Epithelial cell of esophagus (primary cell): Measurements from ENCODE around the gene ETNK2.

ENCODE experiments used
- DNase-seq: peaks from one replicate; pipeline ENCODE4 v3.0.0; 2010; ENCODE audit warnings: low read depth
- H3K4me3 ChIP-seq: 2 replicates; pipeline ENCODE4 v1.5.1; 2011; ENCODE audit warnings: mild to moderate bottlenecking, low read length, control low read depth
- TF ChIP-seq, protein P1 (sequence below): IDR thresholded peaks from 2 replicates; pipeline ENCODE4 v1.5.1; 2011; ENCODE audit warnings: low read depth, mild to moderate bottlenecking, low read length, control low read depth, inconsistent platforms; ENCODE audit not compliant: insufficient read depth; ENCODE audit errors: missing control alignments

ETNK2 gene

DNA sequence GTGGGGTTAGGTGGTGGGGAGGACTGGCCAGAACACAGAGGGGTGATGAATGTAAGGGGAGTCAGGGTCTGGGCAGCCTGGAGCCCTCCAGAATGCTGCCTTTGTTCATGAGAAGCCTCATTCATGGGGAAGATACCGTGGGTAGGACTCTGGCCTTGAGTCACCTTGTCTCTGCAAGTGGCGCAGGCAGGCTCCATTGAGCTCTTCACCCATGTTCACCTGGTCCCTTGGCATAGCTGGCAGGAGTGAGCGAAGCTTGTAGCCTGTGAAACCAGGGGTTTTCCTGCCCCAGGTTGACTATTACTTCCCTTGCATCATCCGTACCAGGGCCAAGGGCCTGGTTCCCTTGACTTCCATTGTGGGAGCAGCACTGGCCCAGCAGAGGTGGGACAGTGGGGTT, 53.2 kb downstream of the ETNK2 start:
- TF ChIP-seq, protein P1, sequence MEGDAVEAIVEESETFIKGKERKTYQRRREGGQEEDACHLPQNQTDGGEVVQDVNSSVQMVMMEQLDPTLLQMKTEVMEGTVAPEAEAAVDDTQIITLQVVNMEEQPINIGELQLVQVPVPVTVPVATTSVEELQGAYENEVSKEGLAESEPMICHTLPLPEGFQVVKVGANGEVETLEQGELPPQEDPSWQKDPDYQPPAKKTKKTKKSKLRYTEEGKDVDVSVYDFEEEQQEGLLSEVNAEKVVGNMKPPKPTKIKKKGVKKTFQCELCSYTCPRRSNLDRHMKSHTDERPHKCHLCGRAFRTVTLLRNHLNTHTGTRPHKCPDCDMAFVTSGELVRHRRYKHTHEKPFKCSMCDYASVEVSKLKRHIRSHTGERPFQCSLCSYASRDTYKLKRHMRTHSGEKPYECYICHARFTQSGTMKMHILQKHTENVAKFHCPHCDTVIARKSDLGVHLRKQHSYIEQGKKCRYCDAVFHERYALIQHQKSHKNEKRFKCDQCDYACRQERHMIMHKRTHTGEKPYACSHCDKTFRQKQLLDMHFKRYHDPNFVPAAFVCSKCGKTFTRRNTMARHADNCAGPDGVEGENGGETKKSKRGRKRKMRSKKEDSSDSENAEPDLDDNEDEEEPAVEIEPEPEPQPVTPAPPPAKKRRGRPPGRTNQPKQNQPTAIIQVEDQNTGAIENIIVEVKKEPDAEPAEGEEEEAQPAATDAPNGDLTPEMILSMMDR, result no peak
- DNase-seq, result no peak
- H3K4me3 ChIP-seq, result no peak overlapping the region

DNA sequence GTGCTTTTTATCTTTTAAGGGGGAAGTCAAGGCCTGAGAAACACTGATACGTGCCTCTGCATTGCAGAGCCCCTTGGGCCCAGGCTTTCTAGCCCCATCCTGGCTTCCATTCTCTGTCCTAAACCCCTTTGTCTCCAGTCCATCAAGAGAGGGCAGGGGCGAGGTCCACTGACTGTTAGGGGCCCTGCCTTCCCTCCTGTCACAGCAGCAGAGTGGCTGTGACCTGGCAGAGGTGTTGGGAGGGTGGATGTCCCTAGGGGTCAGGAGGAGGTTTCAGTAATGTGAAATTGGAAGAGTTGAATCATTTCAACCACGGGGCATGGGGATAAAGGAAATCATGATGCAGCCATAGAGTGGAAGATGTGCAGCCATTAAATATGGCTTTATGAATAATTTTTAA, 54.9 kb downstream of the ETNK2 start:
- no peak overlapping the region for H3K4me3 ChIP-seq
- DNase-seq, result no peak
- TF ChIP-seq, protein P1, result no peak

DNA sequence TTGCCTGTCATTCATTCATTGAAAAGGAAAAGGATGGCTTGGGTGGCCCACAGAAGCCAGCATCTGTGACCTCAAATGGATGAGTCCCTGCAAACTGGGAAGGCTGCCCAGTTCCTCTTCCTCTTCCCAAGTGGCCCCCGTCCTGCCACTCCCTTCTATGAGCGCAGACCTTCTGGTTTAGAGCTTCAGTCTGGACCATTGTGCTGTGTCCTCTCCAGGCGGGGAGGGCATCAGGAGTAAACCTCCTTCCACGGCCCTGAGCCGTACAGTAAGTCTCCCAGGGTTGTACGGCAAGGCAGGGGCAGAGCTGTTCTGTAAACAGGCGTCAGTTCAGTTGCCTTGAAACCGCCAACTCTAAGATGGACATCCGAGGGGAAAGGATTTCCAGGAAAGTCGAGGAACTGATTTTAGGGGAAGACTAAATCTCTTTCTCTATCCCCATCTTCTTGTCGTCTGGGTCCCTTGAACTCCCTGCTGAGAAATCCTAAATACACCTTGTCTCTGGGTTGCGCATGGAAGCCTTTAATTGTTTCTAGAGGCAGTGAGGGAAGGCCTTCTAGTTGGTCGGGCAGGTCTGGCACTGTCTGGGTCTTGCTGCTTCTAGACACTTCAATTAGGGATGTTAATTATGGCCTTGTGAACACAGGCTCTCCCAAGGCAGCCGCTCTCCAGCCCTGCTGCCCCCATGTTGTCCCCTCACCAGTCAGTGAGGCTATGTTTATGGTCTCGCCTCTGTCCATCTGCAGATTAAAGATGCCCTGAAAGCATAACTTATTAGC, 56.8 kb downstream of the ETNK2 start:
- no peak overlapping the region for H3K4me3 ChIP-seq
- no peak for DNase-seq
- TF ChIP-seq, protein P1, result no peak

DNA sequence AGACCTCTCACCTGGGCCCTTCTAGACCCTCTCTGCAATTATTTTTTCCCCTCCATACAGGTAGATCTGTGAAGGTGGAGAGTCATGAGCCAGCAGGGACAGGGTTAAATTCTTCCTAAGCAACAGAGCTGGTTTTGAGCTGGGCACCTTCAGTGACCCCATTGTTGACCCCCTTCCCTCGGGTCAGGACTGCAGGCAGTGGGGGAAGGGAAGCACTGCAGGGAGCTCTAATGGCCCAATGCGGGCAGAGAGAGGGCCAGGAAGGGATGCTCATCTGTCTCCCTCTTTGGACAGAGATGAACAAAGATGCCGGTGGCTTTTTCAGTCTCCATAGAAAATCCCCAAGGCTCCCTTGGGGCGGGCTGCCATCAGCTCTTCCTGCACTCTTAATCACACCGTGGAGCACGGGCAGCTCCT, 57.5 kb downstream of the ETNK2 start:
- H3K4me3 ChIP-seq, result no peak overlapping the region
- DNase-seq, result no peak

DNA sequence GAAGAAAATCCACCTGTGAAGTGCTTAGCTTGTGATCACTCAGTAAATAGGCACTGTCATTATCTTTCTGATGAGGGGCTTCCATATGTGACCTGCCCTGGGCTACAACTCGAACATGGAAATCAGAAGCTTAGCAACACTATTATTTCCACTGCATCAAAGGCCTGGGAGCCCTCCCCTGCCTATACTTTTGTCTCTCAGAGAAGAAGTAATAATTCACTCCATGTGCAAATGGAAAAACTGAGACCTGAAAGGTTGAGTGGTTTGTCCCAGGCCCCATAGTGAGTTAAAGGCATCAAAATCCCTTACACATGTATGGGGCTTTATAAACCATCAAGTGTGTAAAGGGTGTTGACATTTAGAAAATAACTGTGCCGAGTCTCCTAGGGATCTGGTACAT, 58.1 kb downstream of the ETNK2 start:
- no peak overlapping the region for H3K4me3 ChIP-seq
- TF ChIP-seq, protein P1, result no peak
- no peak for DNase-seq

More for the DNA sequence above, 57.5 kb downstream of the ETNK2 start:
- TF ChIP-seq, protein P1, result no peak

DNA sequence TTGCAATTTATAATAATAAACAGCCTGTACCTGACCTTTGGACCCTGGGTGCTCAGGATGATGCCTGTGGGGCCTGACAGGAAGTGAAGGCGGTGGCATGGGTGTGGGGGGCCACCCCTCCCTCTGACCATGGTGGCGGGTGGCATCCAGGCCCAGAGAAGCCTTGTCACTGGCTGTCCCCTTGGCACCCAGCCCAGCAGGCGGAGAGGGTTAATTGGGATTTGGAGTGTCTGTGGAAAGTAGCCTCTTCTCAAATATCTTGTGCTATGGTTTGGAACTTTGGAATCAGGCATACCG, 58.5 kb downstream of the ETNK2 start:
- H3K4me3 ChIP-seq, result no peak overlapping the region
- TF ChIP-seq, protein P1, result no peak
- no peak for DNase-seq
